SIG-M5 treated with dmso at 0.1 percent for 504 hours (cell line): Measurements from ENCODE around the gene EME2.
"Not testable (repeated sequence)": the region's sequence is repeated elsewhere in the genome, so short reads cannot be mapped to it uniquely, and the experiment has no call there.

ENCODE experiments used
- DNase-seq: peaks from one replicate; lab custom pipeline; 2025; ENCODE audit not compliant: unreplicated experiment; lab: John Stamatoyannopoulos, UW

Gene EME2, protein sequence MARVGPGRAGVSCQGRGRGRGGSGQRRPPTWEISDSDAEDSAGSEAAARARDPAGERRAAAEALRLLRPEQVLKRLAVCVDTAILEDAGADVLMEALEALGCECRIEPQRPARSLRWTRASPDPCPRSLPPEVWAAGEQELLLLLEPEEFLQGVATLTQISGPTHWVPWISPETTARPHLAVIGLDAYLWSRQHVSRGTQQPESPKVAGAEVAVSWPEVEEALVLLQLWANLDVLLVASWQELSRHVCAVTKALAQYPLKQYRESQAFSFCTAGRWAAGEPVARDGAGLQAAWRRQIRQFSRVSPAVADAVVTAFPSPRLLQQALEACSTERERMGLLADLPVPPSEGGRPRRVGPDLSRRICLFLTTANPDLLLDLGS

GRCh38 chr16:1772362-1772907 is at the start of gene EME2:
TSS of gene EME2 (plus strand) at chr16:1772810. CDS start at chr16:1773228, 418 bp downstream.
- DNase-seq: no peak

DNA sequence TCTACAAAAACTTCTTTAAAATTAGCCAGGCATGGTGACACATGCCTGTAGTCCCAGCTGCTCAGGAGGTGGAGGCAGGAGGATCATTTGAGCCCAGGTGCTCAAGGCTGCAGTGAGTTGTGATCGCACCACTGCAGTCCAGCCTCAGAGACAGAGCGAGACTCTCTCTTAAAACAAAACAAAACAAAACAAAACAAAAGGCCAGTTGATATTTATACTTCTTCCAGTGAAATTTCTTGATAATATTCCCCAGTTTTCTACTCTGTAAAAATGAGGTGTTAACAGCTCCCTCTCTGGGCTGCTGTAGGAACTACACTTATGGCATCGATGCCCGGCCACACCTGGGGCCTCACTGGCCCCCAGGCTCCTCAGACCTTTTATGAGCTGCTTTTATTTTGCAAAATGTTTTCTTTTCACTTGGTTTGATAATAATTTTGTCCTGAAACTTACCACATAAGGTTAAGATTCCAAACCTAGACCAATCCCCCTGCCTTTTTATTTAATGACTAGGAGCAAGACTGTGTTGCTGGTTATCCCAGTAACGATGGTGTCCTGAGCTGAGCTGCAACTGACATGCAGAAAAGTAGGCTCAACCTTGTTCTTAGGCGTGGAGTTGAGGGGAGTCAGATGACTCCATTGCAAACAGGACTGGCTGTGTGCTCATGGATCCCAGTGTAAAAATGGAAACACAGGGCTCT is 49.0 kb upstream of the EME2 start:
- peak; percentile 2 for DNase-seq

- no peak for DNase-seq
These were observed 48.1 kb upstream of the EME2 start for GRCh38 chr16:1724491-1724890.

GRCh38 chr16:1726661-1727502 is 45.7 kb upstream of the EME2 start:
- no peak for DNase-seq

DNA sequence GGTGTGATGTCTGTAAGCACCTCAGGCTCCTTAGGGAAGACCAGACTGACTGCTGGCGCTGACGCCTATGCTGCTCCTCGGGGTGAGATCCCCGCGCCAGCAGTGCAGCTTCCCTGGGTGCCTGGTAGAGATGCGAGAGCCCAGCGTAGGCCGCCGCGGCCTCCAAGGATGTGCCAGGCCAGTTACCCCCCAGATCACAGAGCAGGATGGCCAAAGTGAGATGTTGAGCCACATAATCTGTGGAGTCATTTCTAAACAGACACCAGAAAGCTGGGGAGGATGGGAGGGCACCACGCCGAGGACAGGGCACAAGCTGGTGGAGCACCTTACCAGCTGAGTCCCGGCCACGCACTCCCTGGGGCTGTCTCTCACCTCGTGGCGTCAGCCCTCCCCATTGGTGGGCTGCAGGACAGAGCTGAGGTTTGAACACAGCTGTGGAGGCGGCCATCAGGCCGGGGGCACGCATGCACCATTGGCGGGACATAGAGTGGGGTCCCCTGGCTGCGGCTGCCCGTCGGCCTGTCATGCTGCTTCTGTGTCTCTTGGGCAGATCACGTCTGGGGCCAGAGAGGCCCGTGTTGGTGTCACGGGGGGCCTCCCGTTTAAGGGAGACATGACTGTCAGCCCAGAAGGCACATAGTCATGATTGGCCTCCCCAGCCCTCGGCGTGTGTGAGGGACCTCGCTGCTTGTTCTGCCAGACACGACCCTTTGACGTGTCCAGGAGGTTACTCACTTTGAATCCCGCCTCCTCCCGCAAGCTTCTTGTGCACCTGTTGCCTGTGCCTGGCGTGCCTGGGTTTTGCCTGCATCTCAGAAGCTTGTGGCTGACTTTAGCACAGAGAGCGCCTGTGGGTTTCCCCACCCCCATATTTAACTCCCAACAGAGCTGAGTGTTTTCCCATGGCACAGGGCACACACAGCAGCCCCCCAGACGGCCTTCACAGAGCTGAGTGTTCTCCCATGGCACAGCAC is 44.7 kb upstream of the EME2 start:
- DNase-seq: no peak

DNA sequence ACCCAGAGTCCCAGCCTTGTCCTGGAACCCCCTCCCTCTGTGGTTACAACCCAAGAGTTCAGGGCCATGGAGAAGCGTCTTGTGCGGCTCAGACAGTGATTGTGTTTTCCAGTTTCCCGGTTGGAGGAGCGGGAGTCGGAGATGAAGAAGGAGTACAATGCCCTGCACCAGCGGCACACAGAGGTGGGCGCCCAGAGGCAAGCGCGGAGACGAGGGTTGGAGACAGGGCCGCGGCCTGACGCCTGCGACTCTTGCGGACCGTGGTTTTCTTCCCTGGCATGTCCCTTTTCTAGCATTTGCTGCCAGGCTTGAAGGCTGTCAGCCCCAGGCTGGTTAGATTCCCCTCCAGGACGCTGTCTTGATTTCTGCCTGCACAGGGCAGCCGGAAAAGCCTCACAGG is 43.6 kb upstream of the EME2 start:
- DNase-seq: no peak

GRCh38 chr16:1729445-1729844 is 43.2 kb upstream of the EME2 start:
- DNase-seq: no peak

DNA sequence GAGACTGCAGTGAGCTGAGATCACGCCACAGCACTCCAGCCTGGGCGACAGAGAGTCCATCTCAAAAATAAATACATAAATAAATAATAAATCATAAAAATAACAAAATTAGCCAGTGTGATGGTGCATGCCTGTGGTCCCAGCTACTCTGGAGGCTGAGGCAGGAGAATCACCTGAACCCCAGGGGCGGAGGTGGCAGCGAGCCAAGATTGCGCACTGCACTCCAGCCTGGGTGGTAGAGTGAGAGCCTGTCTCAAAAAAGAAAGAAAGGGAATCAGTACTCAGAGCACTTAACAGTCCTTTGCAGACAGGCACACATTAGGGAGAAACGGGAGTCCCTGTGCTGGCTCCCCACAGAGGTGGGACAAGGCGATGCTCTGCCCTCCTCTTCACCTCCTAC is 41.5 kb upstream of the EME2 start:
- no peak for DNase-seq

DNA sequence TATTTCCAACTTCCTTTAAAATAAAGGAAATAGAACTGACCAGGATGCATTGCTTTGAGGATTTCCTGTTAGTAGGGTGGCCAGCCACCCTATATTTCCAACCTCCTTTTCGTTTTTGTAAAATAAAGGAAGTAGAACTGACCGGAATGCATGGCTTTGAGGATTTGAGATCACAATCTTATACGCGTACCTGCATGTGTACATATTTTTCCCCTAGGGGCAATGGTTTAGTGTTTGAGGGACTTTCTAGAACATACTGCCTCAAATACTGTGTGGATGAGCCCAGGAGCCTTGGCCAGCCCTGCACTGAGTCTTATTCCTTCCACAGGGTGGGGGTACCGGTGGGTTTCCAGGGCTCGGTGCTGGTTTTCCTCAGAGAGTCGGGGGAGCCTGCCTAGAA is 41.0 kb upstream of the EME2 start:
- no peak for DNase-seq

- DNase-seq: no peak
These were observed 40.5 kb upstream of the EME2 start for GRCh38 chr16:1732071-1732470.

- DNase-seq: not testable (repeated sequence)
These were observed 40.0 kb upstream of the EME2 start for GRCh38 chr16:1732551-1732987.

DNA sequence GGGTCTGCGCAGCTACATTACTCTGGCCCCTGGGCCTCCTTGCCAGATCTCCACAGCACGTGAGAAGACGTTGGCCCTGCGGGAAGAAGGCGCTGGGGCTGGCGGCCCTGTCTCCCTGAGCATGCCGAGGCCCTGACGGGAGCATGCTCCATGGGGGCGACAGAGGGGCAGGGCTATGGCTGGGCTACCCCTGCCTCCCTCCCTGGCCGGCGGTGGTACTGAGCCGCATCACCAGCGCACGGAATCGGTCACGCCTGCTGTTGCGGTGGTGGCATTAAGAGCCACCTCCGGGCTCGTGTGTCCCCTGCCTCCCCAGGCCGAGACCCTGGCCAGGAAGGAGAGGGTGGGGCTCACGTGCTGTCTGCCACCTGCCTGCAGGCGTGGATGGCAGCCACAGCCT is 38.5 kb upstream of the EME2 start:
- no peak for DNase-seq

- DNase-seq: no peak
These were observed 37.8 kb upstream of the EME2 start for GRCh38 chr16:1734816-1735215.

GRCh38 chr16:1740234-1740633 is 32.4 kb upstream of the EME2 start:
- DNase-seq: no peak

- no peak for DNase-seq
These were observed 31.7 kb upstream of the EME2 start for GRCh38 chr16:1740781-1741490.

- no peak for DNase-seq
These were observed 31.0 kb upstream of the EME2 start for GRCh38 chr16:1741553-1742165.

GRCh38 chr16:1743376-1744337 is 29.0 kb upstream of the EME2 start:
- no peak for DNase-seq

- DNase-seq: no peak
These were observed 28.2 kb upstream of the EME2 start for GRCh38 chr16:1744338-1744840.
